ENCODE measurements around the gene RALGDS.

Gene RALGDS

GRCh38 chr9:133144142-133144903 is 23.3 kb upstream of the RALGDS start:
- Mint-ChIP-seq H3K4me3 (peak overlapping the region; percentile 79), H3K9me3 (no peaks in the 10 kb centered on the region), H3K27me3 (ENCODE audit: low read depth, poor library complexity) (no peaks in the 10 kb centered on the region), H3K27ac (peak overlapping the region; percentile 72), H3K36me3 (ENCODE audit: low read depth) (no peaks in the 10 kb centered on the region), H3K4me1 (peaks cover 71% of the 10 kb centered on the region)
- peak; percentile 89 for DNase-seq
- TF ChIP-seq CTCF (IDR thresholded peaks at IDR 0.05) = peak; percentile 97

GRCh38 chr9:133143639-133144141 is 22.6 kb upstream of the RALGDS start:
- Mint-ChIP-seq H3K4me3 (peak overlapping the region; percentile 79), H3K27ac (peak overlapping the region; percentile 72), H3K9me3 (no peaks in the 10 kb centered on the region), H3K4me1 (peaks cover 71% of the 10 kb centered on the region), H3K36me3 (ENCODE audit: low read depth) (peaks cover 4% of the 10 kb centered on the region), H3K27me3 (ENCODE audit: low read depth, poor library complexity) (no peaks in the 10 kb centered on the region)
- DNase-seq = no peak
- no peak for TF ChIP-seq CTCF (IDR thresholded peaks at IDR 0.05)

- H3K4me3 Mint-ChIP-seq = no peak overlapping the region
Measured at GRCh38 chr9:133142684-133143622, 21.9 kb upstream of the RALGDS start.

GRCh38 chr9:133141833-133142595 is 21.0 kb upstream of the RALGDS start:
- no peak for TF ChIP-seq CTCF (IDR thresholded peaks at IDR 0.05)
- H3K27me3 Mint-ChIP-seq (ENCODE audit: low read depth, poor library complexity) = no peaks in the 10 kb centered on the region
- no peak overlapping the region for H3K4me3 Mint-ChIP-seq
- peaks cover 9% of the 10 kb centered on the region for H3K36me3 Mint-ChIP-seq (ENCODE audit: low read depth)
- DNase-seq = no peak
- H3K27ac Mint-ChIP-seq = peak overlapping the region; percentile 25
- H3K9me3 Mint-ChIP-seq = no peaks in the 10 kb centered on the region
- peaks cover 55% of the 10 kb centered on the region for H3K4me1 Mint-ChIP-seq

More at GRCh38 chr9:133142684-133143622, 21.9 kb upstream of the RALGDS start:
- H3K9me3 Mint-ChIP-seq = no peaks in the 10 kb centered on the region
- H3K36me3 Mint-ChIP-seq (ENCODE audit: low read depth) = peaks cover 4% of the 10 kb centered on the region
- no peak for DNase-seq
- peak overlapping the region; percentile 25 for H3K27ac Mint-ChIP-seq
- TF ChIP-seq CTCF (IDR thresholded peaks at IDR 0.05) = no peak
- H3K27me3 Mint-ChIP-seq (ENCODE audit: low read depth, poor library complexity) = no peaks in the 10 kb centered on the region
- peaks cover 64% of the 10 kb centered on the region for H3K4me1 Mint-ChIP-seq

GRCh38 chr9:133140606-133141005 is 19.6 kb upstream of the RALGDS start:
- peaks cover 50% of the 10 kb centered on the region for H3K4me1 Mint-ChIP-seq
- no peak overlapping the region for H3K4me3 Mint-ChIP-seq
- peaks cover 12% of the 10 kb centered on the region for H3K36me3 Mint-ChIP-seq (ENCODE audit: low read depth)
- H3K27me3 Mint-ChIP-seq (ENCODE audit: low read depth, poor library complexity) = no peaks in the 10 kb centered on the region
- H3K9me3 Mint-ChIP-seq = no peaks in the 10 kb centered on the region
- DNase-seq = no peak
- TF ChIP-seq CTCF (IDR thresholded peaks at IDR 0.05) = no peak
- H3K27ac Mint-ChIP-seq = no peak overlapping the region

All from nephron progenitor cell (in vitro differentiated cells).